ENCODE data around the gene PLXDC2.

The PLXDC2 gene

GRCh38 chr10:19862811-19863515 lies 46.7 kb downstream of the PLXDC2 start:
- no peak for DNase-seq

- DNase-seq = no peak
These were observed 49.4 kb downstream of the PLXDC2 start for GRCh38 chr10:19865676-19866075.

- no peak for DNase-seq
These were observed 53.1 kb downstream of the PLXDC2 start for GRCh38 chr10:19869370-19869769.

- DNase-seq = no peak
These were observed 56.5 kb downstream of the PLXDC2 start for GRCh38 chr10:19872504-19873271.

DNA sequence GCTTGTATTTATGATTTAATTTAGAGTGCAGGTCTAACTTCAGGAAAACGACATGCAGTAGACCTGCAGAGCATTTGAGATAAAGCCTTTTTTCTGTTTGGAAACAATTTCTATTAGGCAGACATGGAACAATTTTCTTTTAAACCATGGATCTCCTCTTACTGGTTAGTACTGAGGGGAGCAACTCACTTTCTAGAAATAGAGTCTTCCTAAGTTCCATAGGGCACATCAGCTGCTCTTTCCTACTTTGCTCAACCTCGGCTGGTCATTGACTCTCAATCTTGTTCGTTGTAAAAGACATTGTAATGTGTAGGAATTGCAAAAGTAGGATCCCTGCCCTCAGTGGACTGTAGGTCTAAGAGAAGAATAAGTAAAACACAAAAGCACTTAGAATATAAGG lies 58.0 kb downstream of the PLXDC2 start:
- no peak for DNase-seq

- no peak for DNase-seq
These were observed 58.6 kb downstream of the PLXDC2 start for GRCh38 chr10:19874791-19875190.

DNA sequence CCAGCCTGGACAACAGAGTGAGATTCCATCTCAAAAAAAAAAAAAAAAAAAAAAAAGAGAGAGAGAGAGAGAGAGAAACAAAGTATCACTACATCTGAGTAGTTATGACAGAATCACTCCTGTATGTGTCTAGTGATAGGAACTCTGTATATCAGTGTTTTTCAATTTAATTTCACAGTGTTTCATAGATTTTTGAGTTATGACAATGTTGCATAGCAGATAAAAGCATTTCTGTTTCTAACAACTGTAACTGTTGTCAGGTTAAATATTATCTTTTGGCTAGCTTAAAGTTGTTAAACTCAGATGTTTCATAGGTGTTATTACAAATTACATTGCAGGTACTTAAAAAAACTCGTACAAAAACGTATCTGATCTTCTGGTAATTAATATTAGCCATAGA lies 60.3 kb downstream of the PLXDC2 start:
- DNase-seq = no peak

- no peak for DNase-seq
These were observed 61.4 kb downstream of the PLXDC2 start for GRCh38 chr10:19877466-19878255.

- no peak for DNase-seq
These were observed 66.4 kb downstream of the PLXDC2 start for GRCh38 chr10:19882621-19883020.

- DNase-seq = no peak
These were observed 71.9 kb downstream of the PLXDC2 start for GRCh38 chr10:19888061-19888660.

DNA sequence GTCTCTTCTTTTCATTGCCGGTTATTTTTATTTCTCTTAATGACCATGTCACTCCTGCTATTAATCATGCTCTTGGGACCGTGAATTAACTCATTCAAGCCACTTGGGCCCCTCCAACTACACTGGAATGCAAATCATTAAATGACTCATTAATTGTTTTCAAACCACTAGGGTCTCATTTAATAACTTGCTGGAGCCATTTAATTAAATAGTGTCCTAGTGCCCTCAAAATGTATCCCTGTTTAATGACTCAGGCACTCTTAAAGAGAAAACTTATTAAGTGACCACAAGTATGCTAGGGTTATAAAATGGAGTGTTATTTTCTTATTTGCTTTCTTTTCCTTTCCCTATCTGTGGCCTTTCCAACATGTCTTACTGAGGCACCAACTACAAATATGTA lies 73.0 kb downstream of the PLXDC2 start:
- DNase-seq = no peak

- no peak for DNase-seq
These were observed 75.2 kb downstream of the PLXDC2 start for GRCh38 chr10:19891429-19891828.

GRCh38 chr10:19892270-19892669 lies 76.0 kb downstream of the PLXDC2 start:
- no peak for DNase-seq

- DNase-seq = peak; percentile 22
These were observed 76.4 kb downstream of the PLXDC2 start for GRCh38 chr10:19892677-19893076.

- no peak for DNase-seq
These were observed 79.3 kb downstream of the PLXDC2 start for GRCh38 chr10:19895500-19895899.

GRCh38 chr10:19902456-19902855 lies 86.2 kb downstream of the PLXDC2 start:
- peak; percentile 26 for DNase-seq

DNA sequence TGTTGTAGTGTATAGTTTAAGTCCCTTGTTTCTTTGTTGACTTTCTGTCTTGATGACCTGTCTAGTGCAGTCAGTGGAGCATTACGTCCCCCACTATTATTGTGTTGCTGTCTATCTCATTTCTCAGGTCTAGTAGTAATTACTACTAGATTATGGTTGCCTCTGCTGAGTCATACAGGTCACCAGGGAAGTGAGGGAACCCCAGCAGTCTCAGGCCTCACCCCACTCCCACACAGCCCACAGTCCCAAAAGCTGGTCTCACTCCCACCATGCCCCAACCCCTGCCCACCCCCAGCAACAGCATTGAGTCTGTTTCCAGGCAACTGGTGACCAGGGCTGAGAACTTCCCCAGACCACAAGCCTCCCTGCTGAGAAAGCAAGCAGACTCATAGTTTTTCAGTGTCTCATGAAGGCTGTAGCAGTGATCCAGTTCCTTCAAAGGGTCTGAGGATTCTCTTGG lies 88.0 kb downstream of the PLXDC2 start:
- DNase-seq = no peak

GRCh38 chr10:19906108-19906791 lies 90.0 kb downstream of the PLXDC2 start:
- DNase-seq = no peak

DNA sequence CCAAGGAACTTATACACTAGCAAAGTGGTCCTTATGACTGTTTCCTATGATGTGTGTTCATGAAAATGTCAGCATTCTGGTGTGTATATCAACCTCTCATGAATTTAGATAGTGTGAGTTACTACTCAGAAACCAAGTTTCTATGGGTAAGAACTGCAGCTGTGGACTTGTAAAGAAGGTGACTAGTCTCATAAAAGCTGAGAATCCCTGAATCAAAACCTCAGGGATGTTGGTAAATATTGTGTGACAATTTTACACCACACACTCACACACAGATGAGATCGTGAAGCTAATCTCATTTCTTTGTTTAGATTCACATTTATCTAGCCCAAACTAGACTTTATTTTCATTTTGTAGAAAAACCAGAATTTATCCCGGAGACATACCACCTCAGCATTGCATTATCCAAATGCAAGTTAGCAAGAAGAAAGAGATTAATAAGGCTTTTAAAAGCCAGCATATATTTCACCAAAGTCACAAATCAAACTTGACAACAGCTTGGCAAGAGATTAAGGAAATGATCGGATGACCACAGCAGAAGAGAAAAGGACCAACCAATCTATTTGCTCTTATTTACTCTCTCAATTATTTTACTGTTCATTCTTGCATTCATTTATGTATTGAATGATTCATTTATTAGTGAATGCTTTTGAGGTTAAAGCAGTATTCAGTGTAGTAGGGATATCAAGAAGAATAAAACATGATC lies 92.9 kb downstream of the PLXDC2 start:
- DNase-seq = no peak

- no peak for DNase-seq
These were observed 95.7 kb downstream of the PLXDC2 start for GRCh38 chr10:19911886-19912285.

DNA sequence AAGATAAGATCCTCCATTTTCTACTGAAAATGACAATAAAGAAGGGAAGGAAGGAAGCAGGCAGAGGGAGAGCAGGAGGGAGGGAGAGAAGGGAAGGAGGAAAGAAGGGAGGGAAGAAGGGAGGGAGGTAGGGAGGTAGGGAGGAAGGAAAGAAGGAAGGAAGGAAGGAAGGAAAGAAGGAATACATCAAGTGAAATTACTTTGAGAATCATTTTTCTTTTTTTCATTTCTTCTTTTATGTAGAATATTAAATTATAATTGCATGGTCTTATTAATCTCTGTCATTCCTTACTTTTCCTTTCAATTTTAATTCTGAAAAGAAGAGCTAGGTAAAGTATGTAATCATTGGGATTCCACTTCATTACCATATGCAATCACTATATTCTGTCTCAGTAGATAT lies 97.8 kb downstream of the PLXDC2 start:
- no peak for DNase-seq

GRCh38 chr10:19915125-19915524 lies 98.9 kb downstream of the PLXDC2 start:
- no peak for DNase-seq

Measured in midbrain (tissue), 1 donor.